PC-9 (cell line): ENCODE results near the gene TLN1.

Experiments used
- CTCF ChIP-seq: fragments of 200-600 bp; sonication (generic); conservative IDR thresholded peaks from 2 replicates; pipeline ENCODE4 v1.6.1; 2017; ENCODE audit warnings: mixed run types, antibody characterized with exemption, mild to moderate bottlenecking, moderate library complexity
- EZH2 ChIP-seq: fragments of 200-600 bp; sonication (generic); IDR thresholded peaks from 2 replicates; pipeline ENCODE4 v1.8.0; 2017; ENCODE audit warnings: antibody characterized with exemption, low read depth

GRCh38 chr9:35725362-35725761 lies 6.6 kb downstream of the TLN1 start:
- TF ChIP-seq CTCF (no peak), EZH2 (no peak)
